Bronchial epithelial cell (primary cell): ENCODE results near the gene MED29. TPM values are rescaled to one million over a fixed set of nuclear protein-coding genes. Genes with fewer than 3 reads are reported as not detected.

Source experiments
- DNase-seq: peaks from one replicate; pipeline ENCODE4 v3.0.0-alpha.2; 2010; ENCODE audit warnings: low read depth
- FAIRE-seq: peaks from 2 replicates; lab custom pipeline; 2011; peaks lifted over from hg19 to GRCh38; lab: Jason Lieb, UNC
- H3K27me3 ChIP-seq: 2 replicates; pipeline ENCODE4 v1.5.1; 2011; ENCODE audit warnings: low read length; ENCODE audit not compliant: control insufficient read depth, insufficient read depth
- H3K36me3 ChIP-seq: 2 replicates; pipeline ENCODE4 v1.5.1; 2011; ENCODE audit warnings: low read length; ENCODE audit not compliant: control insufficient read depth, insufficient read depth
- H3K4me3 ChIP-seq: 2 replicates; pipeline ENCODE4 v1.5.1; 2011; ENCODE audit warnings: mild to moderate bottlenecking, low read depth, low read length, control low read depth
- total RNA-seq: library from RNA; depleted of rRNA; stranded (reverse); fragments of >200 nt; gene quantifications from 2 replicates; pipeline ENCODE4 v1.2.1, GENCODE V29; 2014
- TF ChIP-seq, protein P1 (sequence below): IDR thresholded peaks from 2 replicates; pipeline ENCODE4 v1.5.1; 2011; ENCODE audit warnings: mild to moderate bottlenecking, moderate library complexity, low read length, control low read depth, inconsistent platforms; ENCODE audit not compliant: insufficient read depth, severe bottlenecking

MED29 gene
- total RNA-seq, 1 donor from 2014 or later: 6.8 TPM

- FAIRE-seq: no peak
- Histone ChIP-seq H3K4me3 (no peak overlapping the region), H3K27me3 (no peaks in the 10 kb centered on the region), H3K36me3 (peaks cover 13% of the 10 kb centered on the region)
- TF ChIP-seq, protein P1, sequence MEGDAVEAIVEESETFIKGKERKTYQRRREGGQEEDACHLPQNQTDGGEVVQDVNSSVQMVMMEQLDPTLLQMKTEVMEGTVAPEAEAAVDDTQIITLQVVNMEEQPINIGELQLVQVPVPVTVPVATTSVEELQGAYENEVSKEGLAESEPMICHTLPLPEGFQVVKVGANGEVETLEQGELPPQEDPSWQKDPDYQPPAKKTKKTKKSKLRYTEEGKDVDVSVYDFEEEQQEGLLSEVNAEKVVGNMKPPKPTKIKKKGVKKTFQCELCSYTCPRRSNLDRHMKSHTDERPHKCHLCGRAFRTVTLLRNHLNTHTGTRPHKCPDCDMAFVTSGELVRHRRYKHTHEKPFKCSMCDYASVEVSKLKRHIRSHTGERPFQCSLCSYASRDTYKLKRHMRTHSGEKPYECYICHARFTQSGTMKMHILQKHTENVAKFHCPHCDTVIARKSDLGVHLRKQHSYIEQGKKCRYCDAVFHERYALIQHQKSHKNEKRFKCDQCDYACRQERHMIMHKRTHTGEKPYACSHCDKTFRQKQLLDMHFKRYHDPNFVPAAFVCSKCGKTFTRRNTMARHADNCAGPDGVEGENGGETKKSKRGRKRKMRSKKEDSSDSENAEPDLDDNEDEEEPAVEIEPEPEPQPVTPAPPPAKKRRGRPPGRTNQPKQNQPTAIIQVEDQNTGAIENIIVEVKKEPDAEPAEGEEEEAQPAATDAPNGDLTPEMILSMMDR: no peak
- no peak for DNase-seq
These were observed 41.9 kb upstream of the MED29 start for GRCh38 chr19:39349326-39349725.

DNA sequence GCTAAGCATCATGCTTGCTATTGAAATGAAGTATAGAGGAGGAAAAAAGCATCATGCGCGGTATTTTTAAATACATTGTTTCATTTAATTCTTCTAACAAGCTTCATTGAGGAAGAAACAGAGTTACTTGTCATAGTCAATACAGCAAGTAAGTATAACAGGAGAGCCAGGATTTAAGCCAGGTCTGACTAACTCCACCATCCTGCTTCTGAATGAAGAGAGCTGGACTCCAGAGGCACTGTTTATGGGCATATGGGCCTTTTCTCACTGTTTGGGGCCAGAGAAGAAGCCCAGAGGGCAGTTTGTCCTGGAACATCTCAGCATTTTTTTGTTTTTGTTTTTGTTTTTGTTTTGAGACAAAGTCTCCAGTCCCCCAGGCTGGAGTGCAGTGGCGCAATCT is 41.0 kb upstream of the MED29 start:
- Histone ChIP-seq H3K36me3 (peaks cover 13% of the 10 kb centered on the region), H3K27me3 (no peaks in the 10 kb centered on the region)
- FAIRE-seq: no peak

GRCh38 chr19:39351537-39352064 is 39.6 kb upstream of the MED29 start:
- no peak overlapping the region for H3K4me3 ChIP-seq
- TF ChIP-seq, protein P1: no peak
- H3K36me3 ChIP-seq: peaks cover 15% of the 10 kb centered on the region
- DNase-seq (no peak), FAIRE-seq (peak; percentile 66)
- H3K27me3 ChIP-seq: no peaks in the 10 kb centered on the region

More for the DNA sequence above, 41.0 kb upstream of the MED29 start:
- no peak overlapping the region for H3K4me3 ChIP-seq
- TF ChIP-seq, protein P1: no peak
- DNase-seq: no peak

- DNase-seq (no peak), FAIRE-seq (no peak)
- TF ChIP-seq, protein P1: no peak
- H3K27me3 ChIP-seq: no peaks in the 10 kb centered on the region
- no peak overlapping the region for H3K4me3 ChIP-seq
- H3K36me3 ChIP-seq: peaks cover 24% of the 10 kb centered on the region
These were observed 38.6 kb upstream of the MED29 start for GRCh38 chr19:39352381-39353255.

GRCh38 chr19:39355253-39355652 is 35.9 kb upstream of the MED29 start:
- peaks cover 25% of the 10 kb centered on the region for H3K36me3 ChIP-seq

More at GRCh38 chr19:39355253-39355652, 35.9 kb upstream of the MED29 start:
- DNase-seq: no peak
- no peaks in the 10 kb centered on the region for H3K27me3 ChIP-seq
- no peak for FAIRE-seq
- TF ChIP-seq, protein P1: no peak
- no peak overlapping the region for H3K4me3 ChIP-seq
